Cardiac fibroblast (primary cell): ENCODE measurements around the gene ZFYVE28.

Experiments used
- DNase-seq, 2 donors: peaks; one replicate each; pipeline versions ENCODE4 v3.0.0 to v3.0.0-alpha.2; 2010; ENCODE audit warnings: low read depth in 2 of 2
- H3K4me3 ChIP-seq, 2 donors: replicated peaks in 1 of 2; 1 replicate in 1 of 2; 2 replicates in 1 of 2; pipeline ENCODE4 v1.5.1; 2011; ENCODE audit warnings: low read depth in 2 of 2, low read length in 2 of 2, mild to moderate bottlenecking in 2 of 2, moderate library complexity in 1 of 2
- TF ChIP-seq, protein P1 (sequence below): IDR thresholded peaks from one replicate; pipeline ENCODE4 v1.5.1; 2011; ENCODE audit warnings: low read depth, mild to moderate bottlenecking, low read length, inconsistent platforms

The ZFYVE28 gene

DNA sequence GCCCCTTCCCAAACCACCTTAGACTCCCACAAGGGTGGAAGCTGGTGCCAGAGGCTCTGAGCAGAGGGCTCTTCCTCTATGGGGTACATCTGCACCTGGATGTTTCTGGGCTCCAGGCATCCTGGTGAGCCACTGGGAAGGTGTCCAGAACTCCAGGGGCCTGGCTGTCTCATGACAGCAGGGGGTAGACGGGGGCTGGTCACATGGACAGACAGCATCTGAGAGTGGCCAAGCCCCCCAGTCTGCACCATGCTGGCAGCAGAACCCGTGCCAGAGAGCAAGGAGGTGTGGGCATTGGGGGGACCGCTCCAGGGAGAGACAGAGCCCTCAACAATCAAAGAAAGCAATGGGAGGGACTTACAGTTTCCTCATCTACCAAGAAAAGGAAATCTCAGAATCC lies 39.5 kb downstream of the ZFYVE28 start:
- no peak overlapping the region for H3K4me3 ChIP-seq
- TF ChIP-seq, protein P1, sequence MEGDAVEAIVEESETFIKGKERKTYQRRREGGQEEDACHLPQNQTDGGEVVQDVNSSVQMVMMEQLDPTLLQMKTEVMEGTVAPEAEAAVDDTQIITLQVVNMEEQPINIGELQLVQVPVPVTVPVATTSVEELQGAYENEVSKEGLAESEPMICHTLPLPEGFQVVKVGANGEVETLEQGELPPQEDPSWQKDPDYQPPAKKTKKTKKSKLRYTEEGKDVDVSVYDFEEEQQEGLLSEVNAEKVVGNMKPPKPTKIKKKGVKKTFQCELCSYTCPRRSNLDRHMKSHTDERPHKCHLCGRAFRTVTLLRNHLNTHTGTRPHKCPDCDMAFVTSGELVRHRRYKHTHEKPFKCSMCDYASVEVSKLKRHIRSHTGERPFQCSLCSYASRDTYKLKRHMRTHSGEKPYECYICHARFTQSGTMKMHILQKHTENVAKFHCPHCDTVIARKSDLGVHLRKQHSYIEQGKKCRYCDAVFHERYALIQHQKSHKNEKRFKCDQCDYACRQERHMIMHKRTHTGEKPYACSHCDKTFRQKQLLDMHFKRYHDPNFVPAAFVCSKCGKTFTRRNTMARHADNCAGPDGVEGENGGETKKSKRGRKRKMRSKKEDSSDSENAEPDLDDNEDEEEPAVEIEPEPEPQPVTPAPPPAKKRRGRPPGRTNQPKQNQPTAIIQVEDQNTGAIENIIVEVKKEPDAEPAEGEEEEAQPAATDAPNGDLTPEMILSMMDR = no peak
- no peak for DNase-seq

DNA sequence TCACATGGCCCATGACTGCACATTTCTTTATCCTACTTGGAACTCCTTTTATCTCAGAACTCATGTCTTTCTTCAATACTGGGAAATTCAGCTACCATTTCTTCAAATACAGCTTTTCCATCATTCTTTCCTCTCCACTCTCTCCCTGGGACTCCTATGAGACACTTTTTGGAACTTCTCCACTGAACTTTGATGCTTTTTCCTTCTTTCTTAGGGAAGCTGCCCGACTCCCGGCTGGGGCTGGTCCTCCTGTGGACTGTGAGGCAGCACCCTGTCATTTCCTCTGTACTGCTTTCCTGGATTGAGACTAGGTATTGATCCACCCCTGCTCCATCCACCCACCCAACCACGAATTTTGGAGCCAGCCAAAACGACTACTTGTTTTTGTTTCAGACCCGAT lies 40.0 kb downstream of the ZFYVE28 start:
- no peak for DNase-seq
- no peak overlapping the region for H3K4me3 ChIP-seq

DNA sequence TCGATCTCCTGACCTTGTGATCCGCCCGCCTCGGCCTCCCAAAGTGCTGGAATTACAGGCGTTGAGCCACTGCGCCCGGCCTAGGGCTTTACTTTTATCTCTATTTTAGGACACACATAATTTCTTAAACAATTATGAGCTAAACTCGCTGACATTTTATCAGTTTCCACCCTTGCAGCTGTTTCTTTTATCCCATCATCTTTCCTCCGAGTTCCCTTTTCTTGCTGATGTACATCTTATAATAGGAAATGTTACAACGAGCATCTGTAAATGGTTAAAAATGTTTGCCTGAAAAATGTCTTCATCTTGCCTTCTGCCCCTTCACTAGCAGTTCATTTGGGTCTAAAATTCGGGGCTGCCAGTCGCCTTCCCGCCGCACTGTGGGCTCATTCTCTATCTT lies 41.2 kb downstream of the ZFYVE28 start:
- TF ChIP-seq, protein P1 = no peak
- H3K4me3 ChIP-seq = no peak overlapping the region
- no peak for DNase-seq

More for the DNA sequence above, 40.0 kb downstream of the ZFYVE28 start:
- TF ChIP-seq, protein P1 = no peak

DNA sequence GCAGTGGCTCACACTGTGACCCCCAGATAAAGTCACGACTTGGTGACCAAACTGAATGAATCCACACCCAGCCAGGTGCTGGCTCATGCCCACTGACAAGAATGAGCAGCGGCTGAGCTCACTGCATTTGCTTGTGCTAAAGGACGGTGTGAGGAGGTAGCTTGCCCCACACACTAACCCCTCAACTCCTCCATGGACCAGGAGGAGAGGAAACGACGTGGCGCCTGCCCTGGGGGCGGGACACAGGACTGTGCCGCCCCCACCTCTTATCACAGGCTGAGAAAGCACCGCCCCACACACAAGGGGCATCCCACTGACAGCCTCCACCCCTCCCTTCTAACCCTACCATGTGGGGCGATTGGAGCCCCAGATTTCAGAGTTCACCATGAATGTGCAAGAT lies 43.0 kb downstream of the ZFYVE28 start:
- TF ChIP-seq, protein P1 = no peak
- no peak overlapping the region for H3K4me3 ChIP-seq
- DNase-seq = no peak

DNA sequence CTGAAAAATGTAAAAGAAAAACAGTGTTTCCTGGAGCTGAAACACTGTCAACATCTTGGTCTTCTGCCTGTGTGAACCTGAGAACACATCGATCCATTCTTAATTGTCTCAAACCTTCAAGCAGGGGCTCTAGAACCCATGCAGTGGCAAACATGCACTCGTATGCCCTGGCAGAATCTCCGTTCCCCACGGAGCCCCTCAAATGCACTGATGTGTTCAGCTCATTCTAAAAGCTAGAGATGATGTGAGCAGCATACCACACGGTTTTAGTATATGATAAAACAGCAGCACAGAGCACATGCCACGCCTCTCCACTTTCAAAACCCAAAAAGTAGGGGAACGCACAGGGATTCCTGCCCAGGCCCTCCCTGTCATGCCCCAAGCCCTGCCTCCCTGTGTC lies 44.9 kb downstream of the ZFYVE28 start:
- no peak overlapping the region for H3K4me3 ChIP-seq
- TF ChIP-seq, protein P1 = no peak
- DNase-seq = no peak

DNA sequence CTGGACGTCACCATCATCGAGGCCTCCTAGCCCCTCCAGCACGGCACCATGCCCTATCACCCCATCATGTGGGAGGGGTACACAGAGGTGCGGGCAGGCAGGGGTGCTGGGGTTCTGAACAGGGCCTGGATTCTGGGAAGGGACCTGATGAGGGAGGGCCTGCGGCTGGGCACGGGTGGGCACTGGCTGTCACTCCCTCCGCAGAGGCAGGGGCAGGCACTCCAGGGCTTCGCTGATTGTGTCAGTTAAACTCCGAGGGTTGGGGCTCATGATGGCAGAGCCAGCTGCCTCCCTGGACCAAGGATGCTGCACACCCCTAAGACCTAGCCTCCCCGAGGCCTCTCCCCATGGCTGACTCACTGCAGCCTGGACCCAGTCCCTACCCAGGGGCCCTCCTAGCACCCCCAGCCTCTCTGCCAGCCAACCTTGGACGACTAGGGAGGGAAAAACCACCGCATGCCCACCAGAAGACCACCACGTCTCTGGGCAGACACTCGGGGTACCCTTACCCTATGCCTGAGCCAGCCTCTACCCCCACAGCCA lies 45.9 kb downstream of the ZFYVE28 start:
- TF ChIP-seq, protein P1 = no peak
- no peak for DNase-seq
- no peak overlapping the region for H3K4me3 ChIP-seq

DNA sequence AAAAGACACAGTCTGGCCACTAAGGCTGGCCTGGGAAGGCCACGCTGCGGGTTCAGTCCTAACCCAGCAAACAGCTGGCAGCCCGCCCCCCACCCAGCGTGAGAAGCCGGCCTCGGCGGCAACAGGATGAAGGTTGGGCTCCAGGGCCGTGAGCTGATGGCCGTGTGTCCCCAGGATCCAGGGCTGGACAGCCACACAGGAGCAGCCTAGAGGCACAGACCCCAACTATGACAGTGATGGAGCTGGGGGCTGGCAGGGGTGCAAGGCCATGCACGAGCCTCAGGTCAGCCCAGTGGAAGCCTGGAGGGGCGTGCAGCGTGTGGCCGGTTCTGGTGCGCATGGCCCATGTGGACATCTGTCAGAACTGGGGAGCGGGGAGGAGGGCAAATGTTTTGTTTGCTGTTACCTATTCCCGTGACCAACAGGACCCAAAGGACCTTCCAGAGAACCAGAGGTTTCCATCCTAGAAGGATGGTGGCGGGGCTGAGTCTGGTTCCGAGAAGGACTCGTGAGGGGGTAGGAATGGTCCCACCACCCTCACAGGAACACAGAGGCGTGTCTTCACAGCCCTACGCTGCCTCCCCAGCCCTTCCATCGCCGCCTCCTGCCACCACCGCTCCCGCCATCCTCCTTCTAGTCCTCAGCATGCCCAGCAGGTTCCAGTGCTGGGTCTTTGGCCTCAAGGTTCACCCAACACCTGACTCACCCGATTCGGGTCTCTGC lies 46.5 kb downstream of the ZFYVE28 start:
- no peak for DNase-seq
- H3K4me3 ChIP-seq = no peak overlapping the region
- TF ChIP-seq, protein P1 = no peak
